GM12878 (cell line): Measurements from ENCODE around the gene SLC12A4. TPM values are rescaled to one million over a fixed set of nuclear protein-coding genes. Genes with fewer than 3 reads are reported as not detected.
"Not testable (repeated sequence)": the region's sequence is repeated elsewhere in the genome, so short reads cannot be mapped to it uniquely, and the experiment has no call there.

Experiments used
- ATAC-seq: fragments of 200-7000 bp; cut with Tn5 transposase; 3 replicates; pipeline ENCODE4 v1.9.1; 2020; ENCODE audit warnings: mild to moderate bottlenecking, moderate library complexity
- BruUV-seq: library from RNA; stranded (reverse); fragments of 400-500 nt; replicated peaks from 2 replicates; lab custom pipeline; 2021; lab: Mats Ljungman, UMichigan
- CTCF ChIA-PET: fragments of 300-600 bp; sonication (Branson Sonifier 250); formaldehyde crosslinking; extraction: SDS; loops from one replicate; lab custom pipeline; 2021; ENCODE audit warnings: inconsistent platforms; lab: Yijun Ruan, JAX
- POLR2A ChIA-PET: fragments of 350-600 bp; formaldehyde crosslinking; extraction: SDS; loops from one replicate; lab custom pipeline; 2021; ENCODE audit warnings: inconsistent platforms; lab: Charles Lee
- RAD21 ChIA-PET: fragments of 300-600 bp; sonication (Branson Sonifier 250); formaldehyde crosslinking; loops from one replicate; lab custom pipeline; 2023; ENCODE audit warnings: antibody characterized with exemption; ENCODE audit not compliant: unreplicated experiment; lab: Charles Lee
- SMC1A ChIA-PET: fragments of 300-600 bp; sonication (Branson Sonifier 250); formaldehyde crosslinking; loops from one replicate; lab custom pipeline; 2023; ENCODE audit not compliant: unreplicated experiment, uncharacterized antibody; lab: Charles Lee
- DNase-seq: peaks from one replicate; pipeline ENCODE4 v3.0.0-alpha.2; 2011; ENCODE audit warnings: low read depth, low spot score
- FAIRE-seq: peaks from 3 replicates; lab custom pipeline; 2011; peaks lifted over from hg19 to GRCh38; lab: Jason Lieb, UNC
- H2AFZ ChIP-seq: 2 replicates; pipeline ENCODE4 v1.6.0; 2011; ENCODE audit warnings: low read depth, low read length, control low read depth; ENCODE audit not compliant: control insufficient read depth
- H3K27ac ChIP-seq: 2 replicates; pipeline ENCODE4 v1.5.1; 2011; ENCODE audit warnings: control low read depth; ENCODE audit not compliant: control insufficient read depth, insufficient read depth
- H3K27me3 ChIP-seq, 2 experiments: replicated peaks in 1 of 2; 2 replicates each; pipeline versions ENCODE4 v1.6.0 to v1.6.1; 2011; ENCODE audit warnings: low read length in 1 of 2; ENCODE audit not compliant: control insufficient read depth in 2 of 2, insufficient read depth in 2 of 2
- H3K36me3 ChIP-seq, 2 experiments: 2 replicates each; pipeline ENCODE4 v1.5.1; 2011; ENCODE audit warnings: low read length in 1 of 2; ENCODE audit not compliant: control insufficient read depth in 2 of 2, insufficient read depth in 2 of 2
- H3K4me1 ChIP-seq: 2 replicates; pipeline ENCODE4 v1.6.1; 2011; ENCODE audit warnings: mild to moderate bottlenecking, low read length, moderate library complexity, mixed read lengths; ENCODE audit not compliant: control insufficient read depth, insufficient read depth
- H3K4me2 ChIP-seq: 2 replicates; pipeline ENCODE4 v1.6.0; 2011; ENCODE audit warnings: control low read depth; ENCODE audit not compliant: control insufficient read depth, insufficient read depth
- H3K4me3 ChIP-seq: fragments of 200-600 bp; sonication (generic); 2 replicates; pipeline ENCODE4 v1.5.1; 2016
- H3K79me2 ChIP-seq: 2 replicates; pipeline ENCODE4 v1.6.0; 2011; ENCODE audit warnings: low read length; ENCODE audit not compliant: control insufficient read depth, insufficient read depth
- H3K9ac ChIP-seq: 2 replicates; pipeline ENCODE4 v1.8.0; 2011; ENCODE audit warnings: low read length, control low read depth, mixed read lengths; ENCODE audit not compliant: control insufficient read depth, insufficient read depth
- H3K9me3 ChIP-seq: replicated peaks from 3 replicates; pipeline ENCODE4 v1.5.1; 2011; ENCODE audit warnings: mild to moderate bottlenecking, low read length; ENCODE audit not compliant: control insufficient read depth, insufficient read depth
- H4K20me1 ChIP-seq: 2 replicates; pipeline ENCODE4 v1.6.0; 2011; ENCODE audit not compliant: control insufficient read depth, insufficient read depth
- CHD2 ChIP-seq: IDR thresholded peaks from 2 replicates; pipeline ENCODE4 v1.6.1; 2011; ENCODE audit warnings: low read depth, low read length, improper control_type of control experiment, borderline replicate concordance
- ETV6 ChIP-seq, 2 experiments: fragments of 450-650 bp in 1 of 2; IDR thresholded peaks in 1 of 2; conservative IDR thresholded peaks in 1 of 2; 2 replicates each; pipeline ENCODE4 v1.6.1; 2014; ENCODE audit warnings: antibody characterized with exemption in 1 of 2, borderline replicate concordance in 1 of 2, low read depth in 1 of 2, mild to moderate bottlenecking in 1 of 2, moderate library complexity in 1 of 2
- PAX8 ChIP-seq: fragments of 450-650 bp; IDR thresholded peaks from 2 replicates; pipeline ENCODE4 v1.6.1; 2017; ENCODE audit warnings: mild to moderate bottlenecking, moderate library complexity
- POLR2AphosphoS5 ChIP-seq: IDR thresholded peaks from 2 replicates; pipeline ENCODE4 v1.6.1; 2011; ENCODE audit warnings: mild to moderate bottlenecking, low read length, inconsistent platforms
- POU2F2 ChIP-seq: IDR thresholded peaks from 3 replicates; pipeline ENCODE4 v1.6.1; 2011; ENCODE audit warnings: low read depth, mild to moderate bottlenecking, low read length, borderline replicate concordance
- PRDM15 ChIP-seq: fragments of 450-650 bp; formaldehyde crosslinking; IDR thresholded peaks from 2 replicates; pipeline ENCODE4 v1.4.0; 2020; ENCODE audit warnings: mild to moderate bottlenecking, moderate library complexity
- RBBP5 ChIP-seq: fragments of 200-600 bp; sonication (generic); conservative IDR thresholded peaks from 2 replicates; pipeline ENCODE4 v1.6.1; 2016
- SKIL ChIP-seq: fragments of 450-650 bp; IDR thresholded peaks from 2 replicates; pipeline ENCODE4 v1.6.1; 2017; ENCODE audit warnings: mild to moderate bottlenecking, low read depth, inconsistent platforms; ENCODE audit not compliant: poor library complexity, severe bottlenecking
- WGBS: methylation state at CpG from one replicate; pipeline ENCODE4 v1.1.6; 2016; ENCODE audit warnings: low lambda C conversion rate; ENCODE audit not compliant: insufficient replicate concordance, insufficient coverage; ENCODE audit errors: missing lambda C conversion rate; 5-methylcytosine and 5-hydroxymethylcytosine counted together
- in situ Hi-C: fragments of 300-500 bp; cut with MboI; formaldehyde crosslinking; loops from 9 replicates; pipeline ENCODE4 v1.14.3; 2018; ENCODE audit warnings: mixed read lengths
- intact Hi-C: fragments of 100-400 bp; cut with micrococcal nuclease; formaldehyde crosslinking; loops from one replicate; pipeline ENCODE4 v1.14.2; 2022; ENCODE audit not compliant: unreplicated experiment
- polyA plus RNA-seq, 11 experiments: library from polyadenylated mRNA; depleted of rRNA in 4 of 11; unstranded in 6 of 11; stranded (reverse) in 5 of 11; fragments of >200 nt; fragmentation: Nextera tagmentation in 4 of 11; fragmentation: Illumina TruSeq in 1 of 11; extraction: Ambion mirVana in 4 of 11; extraction: Trizol in 1 of 11; gene quantifications; 1 replicate in 1 of 11; 2 replicates in 10 of 11; pipeline versions ENCODE4 v1.2.1 to v1.2.3, GENCODE V29; 2011 to 2016; ENCODE audit warnings: inconsistent platforms in 2 of 11, missing spikeins in 2 of 11, low read depth in 1 of 11
- total RNA-seq, 4 experiments: library from RNA; depleted of rRNA in 3 of 4; stranded (reverse); fragments of >200 nt in 3 of 4; fragmentation: Illumina TruSeq in 1 of 4; extraction: Trizol in 1 of 4; gene quantifications; 2 replicates each; pipeline versions ENCODE4 v1.2.1 to v1.2.3, GENCODE V29; 2013 to 2021

The SLC12A4 gene
- total and polyA plus RNA-seq, 10 of the 15 experiments (the other 5 are each of a cell fraction or from before 2014, with no cell fraction given) = 0.95 to 39.9 (median 14.2) TPM

- RAD21 ChIA-PET, POLR2A ChIA-PET, H3K9me3 ChIP-seq, ATAC-seq, H4K20me1 ChIP-seq, BruUV-seq, H3K4me2 ChIP-seq, H3K9ac ChIP-seq, H3K27ac ChIP-seq, H3K4me1 ChIP-seq, H3K36me3 ChIP-seq, H2AFZ ChIP-seq, H3K27me3 ChIP-seq, H3K79me2 ChIP-seq, FAIRE-seq, DNase-seq, in situ Hi-C loops, intact Hi-C loops, SMC1A ChIA-PET, H3K4me3 ChIP-seq: not testable (repeated sequence)
- CTCF ChIA-PET = interaction anchor here (1.1 kb wide), 1 partner anchor 33 kb away, joined by 3 read pairs; no protein-coding TSS in a partner anchor
- 100% methylated on average over 2 of the region's 2 CpGs for WGBS
Observed at GRCh38 chr16:67915496-67915769, 53.0 kb downstream of the SLC12A4 start.

- no peak for ATAC-seq
- peaks cover 0 to 3% of the 10 kb centered on the region in 2 experiments; a peak in 1 of 4 replicates for H3K36me3 ChIP-seq
- H3K27ac ChIP-seq = no peak overlapping the region
- no peaks in the 10 kb centered on the region for H3K79me2 ChIP-seq
- no peaks in the 10 kb centered on the region for H3K9me3 ChIP-seq
- no peak overlapping the region for H3K4me2 ChIP-seq
- DNase-seq = no peak
- intact Hi-C loops (no loop called here), in situ Hi-C loops (no loop called here)
- ChIA-PET SMC1A (interaction anchor here (1.1 kb wide), 1 partner anchor 28 kb away, joined by 3 read pairs; no protein-coding TSS in a partner anchor), POLR2A (interaction anchor here (0.6 kb wide), 1 partner anchor 20 kb away, joined by 3 read pairs; no protein-coding TSS in a partner anchor), RAD21 (no interaction called here), CTCF (interaction anchor here (0.6 to 1.4 kb wide), 4 partner anchors 15 to 250 kb away, joined by 3 read pairs; no protein-coding TSS in a partner anchor)
- no peak overlapping the region for H3K9ac ChIP-seq
- H4K20me1 ChIP-seq = no peaks in the 10 kb centered on the region; the same call in 1 of the 2 replicates
- FAIRE-seq = no peak
- 0 out of 2 replicates have a peak, but pooled peaks cover 2% of the 10 kb centered on the region for H3K4me1 ChIP-seq
- no peaks in the 10 kb centered on the region for H3K27me3 ChIP-seq
- 75% methylated on average over 7 of the region's 7 CpGs for WGBS
- BruUV-seq = no TSS peak
- H2AFZ ChIP-seq = no peak overlapping the region
- no peak overlapping the region for H3K4me3 ChIP-seq
- TF ChIP-seq ETV6 (conservative IDR thresholded peaks at IDR 0.05 in 1 of 2, IDR thresholded peaks at IDR 0.05 in 1 of 2; ENCODE audit: borderline replicate concordance in 1 of 2, low read depth in 1 of 2) (no peak), POLR2AphosphoS5 (no peak), SKIL (no peak), PAX8 (no peak), POU2F2 (no peak), RBBP5 (no peak), PRDM15 (CRISPR knock-in tag) (no peak), CHD2 (no peak)
Observed at GRCh38 chr16:67914758-67915495, 53.5 kb downstream of the SLC12A4 start.
